Gastroesophageal sphincter (tissue), 2 donors: Measurements from ENCODE around the gene RPS3.

Experiments
- EP300 ChIP-seq: sonication (generic); formaldehyde crosslinking; IDR thresholded peaks from one replicate; pipeline ENCODE4 v1.6.1; 2017; ENCODE audit warnings: antibody characterized with exemption, mild to moderate bottlenecking
- POLR2A ChIP-seq, 2 donors: fragments of 450-650 bp; IDR thresholded peaks; one replicate each; pipeline ENCODE4 v1.6.1; 2017; ENCODE audit warnings: antibody characterized with exemption in 2 of 2, mild to moderate bottlenecking in 2 of 2, moderate library complexity in 1 of 2
- POLR2AphosphoS5 ChIP-seq: sonication (generic); formaldehyde crosslinking; IDR thresholded peaks from one replicate; pipeline ENCODE4 v1.6.1; 2017; ENCODE audit warnings: antibody characterized with exemption

- TF ChIP-seq EP300 (no peak), POLR2AphosphoS5 (no peak), POLR2A (IDR thresholded peaks at IDR 0.05) (no peak)
Measured at GRCh38 chr11:75422248-75423231, 23.2 kb downstream of the RPS3 start.
